ENCODE data around the gene CAMKMT.

CAMKMT gene

GRCh38 chr2:44444881-44445280, 83.1 kb downstream of the CAMKMT start:
- Histone ChIP-seq H3K4me3 (ENCODE audit: insufficient read length, low read depth) (no peak overlapping the region), H3K27me3 (ENCODE audit: insufficient read depth, insufficient read length) (no peaks in the 10 kb centered on the region), H3K9ac (ENCODE audit: insufficient read length, low read depth) (no peak overlapping the region), H3K36me3 (ENCODE audit: insufficient read depth, insufficient read length, low read length) (no peaks in the 10 kb centered on the region), H3K9me3 (ENCODE audit: insufficient read depth, low read length) (no peaks in the 10 kb centered on the region), H3K4me1 (ENCODE audit: insufficient read depth, insufficient read length) (no peaks in the 10 kb centered on the region)
- TF ChIP-seq ZNF274 (IDR thresholded peaks at IDR 0.05; ENCODE audit: low read depth, low read length), result no peak
- no peak for TF ChIP-seq YY1 (IDR thresholded peaks at IDR 0.05; ENCODE audit: insufficient read depth, insufficient read length)
- TF ChIP-seq SUZ12 (IDR thresholded peaks at IDR 0.05; ENCODE audit: extremely low read depth, insufficient read depth, insufficient read length), result no peak
- DNase-seq (ENCODE audit: low read depth, low spot score), result no peak

- Histone ChIP-seq H3K27me3 (ENCODE audit: insufficient read depth, insufficient read length) (no peaks in the 10 kb centered on the region), H3K9ac (ENCODE audit: insufficient read length, low read depth) (no peak overlapping the region), H3K4me3 (ENCODE audit: insufficient read length, low read depth) (no peak overlapping the region), H3K4me1 (ENCODE audit: insufficient read depth, insufficient read length) (no peaks in the 10 kb centered on the region), H3K9me3 (ENCODE audit: insufficient read depth, low read length) (no peaks in the 10 kb centered on the region), H3K36me3 (ENCODE audit: insufficient read depth, insufficient read length, low read length) (no peaks in the 10 kb centered on the region)
- no peak for DNase-seq (ENCODE audit: low read depth, low spot score)
- TF ChIP-seq YY1 (IDR thresholded peaks at IDR 0.05; ENCODE audit: insufficient read depth, insufficient read length) (no peak), ZNF274 (IDR thresholded peaks at IDR 0.05; ENCODE audit: low read depth, low read length) (no peak)
Observed at GRCh38 chr2:44448860-44449527, 87.2 kb downstream of the CAMKMT start.

- TF ChIP-seq SUZ12 (IDR thresholded peaks at IDR 0.05; ENCODE audit: extremely low read depth, insufficient read depth, insufficient read length) (no peak), YY1 (IDR thresholded peaks at IDR 0.05; ENCODE audit: insufficient read depth, insufficient read length) (no peak), ZNF274 (IDR thresholded peaks at IDR 0.05; ENCODE audit: low read depth, low read length) (no peak)
- Histone ChIP-seq H3K27me3 (ENCODE audit: insufficient read depth, insufficient read length) (no peaks in the 10 kb centered on the region), H3K36me3 (ENCODE audit: insufficient read depth, insufficient read length, low read length) (no peaks in the 10 kb centered on the region), H3K9ac (ENCODE audit: insufficient read length, low read depth) (no peak overlapping the region), H3K4me1 (ENCODE audit: insufficient read depth, insufficient read length) (no peaks in the 10 kb centered on the region), H3K4me3 (ENCODE audit: insufficient read length, low read depth) (no peak overlapping the region), H3K9me3 (ENCODE audit: insufficient read depth, low read length) (no peaks in the 10 kb centered on the region)
- DNase-seq (ENCODE audit: low read depth, low spot score), result no peak
Observed at GRCh38 chr2:44450082-44450481, 88.3 kb downstream of the CAMKMT start.

GRCh38 chr2:44450806-44451205, 89.1 kb downstream of the CAMKMT start:
- DNase-seq (ENCODE audit: low read depth, low spot score), result no peak
- no peak overlapping the region for H3K9ac ChIP-seq (ENCODE audit: insufficient read length, low read depth)
- H3K9me3 ChIP-seq (ENCODE audit: insufficient read depth, low read length), result no peaks in the 10 kb centered on the region
- no peaks in the 10 kb centered on the region for H3K36me3 ChIP-seq (ENCODE audit: insufficient read depth, insufficient read length, low read length)
- H3K27me3 ChIP-seq (ENCODE audit: insufficient read depth, insufficient read length), result no peaks in the 10 kb centered on the region
- no peak for TF ChIP-seq ZNF274 (IDR thresholded peaks at IDR 0.05; ENCODE audit: low read depth, low read length)
- TF ChIP-seq YY1 (IDR thresholded peaks at IDR 0.05; ENCODE audit: insufficient read depth, insufficient read length), result no peak
- no peak for TF ChIP-seq SUZ12 (IDR thresholded peaks at IDR 0.05; ENCODE audit: extremely low read depth, insufficient read depth, insufficient read length)
- H3K4me1 ChIP-seq (ENCODE audit: insufficient read depth, insufficient read length), result no peaks in the 10 kb centered on the region
- no peak overlapping the region for H3K4me3 ChIP-seq (ENCODE audit: insufficient read length, low read depth)

GRCh38 chr2:44452069-44452583, 90.4 kb downstream of the CAMKMT start:
- Histone ChIP-seq H3K4me1 (ENCODE audit: insufficient read depth, insufficient read length) (no peaks in the 10 kb centered on the region), H3K9ac (ENCODE audit: insufficient read length, low read depth) (no peak overlapping the region), H3K4me3 (ENCODE audit: insufficient read length, low read depth) (no peak overlapping the region), H3K9me3 (ENCODE audit: insufficient read depth, low read length) (no peaks in the 10 kb centered on the region), H3K27me3 (ENCODE audit: insufficient read depth, insufficient read length) (no peaks in the 10 kb centered on the region), H3K36me3 (ENCODE audit: insufficient read depth, insufficient read length, low read length) (no peaks in the 10 kb centered on the region)
- TF ChIP-seq ZNF274 (IDR thresholded peaks at IDR 0.05; ENCODE audit: low read depth, low read length) (no peak), YY1 (IDR thresholded peaks at IDR 0.05; ENCODE audit: insufficient read depth, insufficient read length) (no peak), SUZ12 (IDR thresholded peaks at IDR 0.05; ENCODE audit: extremely low read depth, insufficient read depth, insufficient read length) (no peak)
- DNase-seq (ENCODE audit: low read depth, low spot score), result no peak

GRCh38 chr2:44453259-44453658, 91.5 kb downstream of the CAMKMT start:
- no peak for DNase-seq (ENCODE audit: low read depth, low spot score)
- Histone ChIP-seq H3K4me3 (ENCODE audit: insufficient read length, low read depth) (no peak overlapping the region), H3K9me3 (ENCODE audit: insufficient read depth, low read length) (no peaks in the 10 kb centered on the region), H3K36me3 (ENCODE audit: insufficient read depth, insufficient read length, low read length) (no peaks in the 10 kb centered on the region), H3K27me3 (ENCODE audit: insufficient read depth, insufficient read length) (no peaks in the 10 kb centered on the region), H3K4me1 (ENCODE audit: insufficient read depth, insufficient read length) (no peaks in the 10 kb centered on the region), H3K9ac (ENCODE audit: insufficient read length, low read depth) (no peak overlapping the region)
- TF ChIP-seq ZNF274 (IDR thresholded peaks at IDR 0.05; ENCODE audit: low read depth, low read length) (no peak), SUZ12 (IDR thresholded peaks at IDR 0.05; ENCODE audit: extremely low read depth, insufficient read depth, insufficient read length) (no peak), YY1 (IDR thresholded peaks at IDR 0.05; ENCODE audit: insufficient read depth, insufficient read length) (no peak)

- Histone ChIP-seq H3K36me3 (ENCODE audit: insufficient read depth, insufficient read length, low read length) (no peaks in the 10 kb centered on the region), H3K4me1 (ENCODE audit: insufficient read depth, insufficient read length) (no peaks in the 10 kb centered on the region), H3K4me3 (ENCODE audit: insufficient read length, low read depth) (no peak overlapping the region), H3K27me3 (ENCODE audit: insufficient read depth, insufficient read length) (no peaks in the 10 kb centered on the region), H3K9ac (ENCODE audit: insufficient read length, low read depth) (no peak overlapping the region), H3K9me3 (ENCODE audit: insufficient read depth, low read length) (no peaks in the 10 kb centered on the region)
- no peak for TF ChIP-seq SUZ12 (IDR thresholded peaks at IDR 0.05; ENCODE audit: extremely low read depth, insufficient read depth, insufficient read length)
- TF ChIP-seq YY1 (IDR thresholded peaks at IDR 0.05; ENCODE audit: insufficient read depth, insufficient read length), result no peak
- no peak for TF ChIP-seq ZNF274 (IDR thresholded peaks at IDR 0.05; ENCODE audit: low read depth, low read length)
- DNase-seq (ENCODE audit: low read depth, low spot score), result no peak
Observed at GRCh38 chr2:44455877-44456276, 94.1 kb downstream of the CAMKMT start.

Measured in NT2/D1 (cell line).